ENCODE data around the gene GPR160.

DNA sequence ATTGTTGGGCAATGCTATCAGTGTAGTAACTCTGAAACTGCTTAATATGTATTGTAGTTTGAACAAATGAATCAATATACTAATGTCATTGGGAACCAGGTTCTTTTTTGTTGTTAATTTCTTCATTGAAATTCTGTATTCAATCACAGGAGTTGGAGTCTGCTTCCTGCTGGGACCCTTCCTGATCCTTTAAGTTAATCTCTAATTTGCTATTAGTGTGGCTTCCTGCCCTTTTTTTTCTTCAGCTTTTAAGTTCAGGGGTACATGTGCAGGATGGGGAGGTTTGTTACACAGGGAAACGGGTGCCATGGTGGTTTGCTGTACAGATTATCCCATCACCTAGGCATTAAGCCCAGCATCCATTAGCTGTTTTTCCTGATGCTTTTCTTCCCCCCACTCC, 21.7 kb downstream of the GPR160 start:
- TF ChIP-seq, protein P1, sequence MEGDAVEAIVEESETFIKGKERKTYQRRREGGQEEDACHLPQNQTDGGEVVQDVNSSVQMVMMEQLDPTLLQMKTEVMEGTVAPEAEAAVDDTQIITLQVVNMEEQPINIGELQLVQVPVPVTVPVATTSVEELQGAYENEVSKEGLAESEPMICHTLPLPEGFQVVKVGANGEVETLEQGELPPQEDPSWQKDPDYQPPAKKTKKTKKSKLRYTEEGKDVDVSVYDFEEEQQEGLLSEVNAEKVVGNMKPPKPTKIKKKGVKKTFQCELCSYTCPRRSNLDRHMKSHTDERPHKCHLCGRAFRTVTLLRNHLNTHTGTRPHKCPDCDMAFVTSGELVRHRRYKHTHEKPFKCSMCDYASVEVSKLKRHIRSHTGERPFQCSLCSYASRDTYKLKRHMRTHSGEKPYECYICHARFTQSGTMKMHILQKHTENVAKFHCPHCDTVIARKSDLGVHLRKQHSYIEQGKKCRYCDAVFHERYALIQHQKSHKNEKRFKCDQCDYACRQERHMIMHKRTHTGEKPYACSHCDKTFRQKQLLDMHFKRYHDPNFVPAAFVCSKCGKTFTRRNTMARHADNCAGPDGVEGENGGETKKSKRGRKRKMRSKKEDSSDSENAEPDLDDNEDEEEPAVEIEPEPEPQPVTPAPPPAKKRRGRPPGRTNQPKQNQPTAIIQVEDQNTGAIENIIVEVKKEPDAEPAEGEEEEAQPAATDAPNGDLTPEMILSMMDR (conservative IDR thresholded peaks at IDR 0.05; ENCODE audit: low read depth, low read length), result no peak
- TF ChIP-seq EZH2phosphoT487 (IDR thresholded peaks at IDR 0.05; ENCODE audit: borderline replicate concordance, low read length) (no peak), EZH2 (IDR thresholded peaks at IDR 0.05; ENCODE audit: low read length, unreplicated experiment) (no peak)

All from PC-3 (cell line).